22Rv1 (cell line): Measurements from ENCODE around the gene TWIST2.

Experiments
- CTCF ChIP-seq: fragments of 450-650 bp; IDR thresholded peaks from 2 replicates; pipeline ENCODE4 v1.5.1; 2017; ENCODE audit warnings: mild to moderate bottlenecking
- ZFX ChIP-seq: fragments of 450-650 bp; IDR thresholded peaks from 2 replicates; pipeline ENCODE4 v1.6.1; 2017; ENCODE audit warnings: antibody characterized with exemption, borderline replicate concordance

- TF ChIP-seq CTCF (no peak), ZFX (no peak)
Measured at GRCh38 chr2:238892796-238893195, 44.9 kb downstream of the TWIST2 start.
